Right hindlimb (tissue), 1 donor: ENCODE data around the gene LZTR1.
"Not testable (repeated sequence)": the region's sequence is repeated elsewhere in the genome, so short reads cannot be mapped to it uniquely, and the experiment has no call there.

ENCODE experiments used
- DNase-seq: peaks from one replicate; pipeline ENCODE4 v3.0.0-alpha.2; 2018

Gene LZTR1

GRCh38 chr22:20966883-20967696, 15.0 kb upstream of the LZTR1 start, which contains the start of gene AIFM3:
Gene AIFM3, plus strand, starts transcription at chr22:20967255. Its CDS starts 690 bp downstream, at chr22:20967945.
- no peak for DNase-seq

- DNase-seq: no peak
Measured at GRCh38 chr22:20967697-20968211, 14.3 kb upstream of the LZTR1 start.

- DNase-seq: no peak
Measured at GRCh38 chr22:20968281-20968977, 13.7 kb upstream of the LZTR1 start.

GRCh38 chr22:20970939-20971657, 11.0 kb upstream of the LZTR1 start:
- no peak for DNase-seq

GRCh38 chr22:20972014-20972694, 9.9 kb upstream of the LZTR1 start:
- DNase-seq: not testable (repeated sequence)

- DNase-seq: no peak
Measured at GRCh38 chr22:20972933-20973577, 9.0 kb upstream of the LZTR1 start.

GRCh38 chr22:20973634-20974286, 8.3 kb upstream of the LZTR1 start:
- no peak for DNase-seq

GRCh38 chr22:20974336-20974955, 7.7 kb upstream of the LZTR1 start:
- DNase-seq: no peak

GRCh38 chr22:20975541-20976290, 6.4 kb upstream of the LZTR1 start:
- DNase-seq: no peak

GRCh38 chr22:20976291-20976877, 5.7 kb upstream of the LZTR1 start:
- DNase-seq: no peak

- no peak for DNase-seq
Measured at GRCh38 chr22:20977019-20977418, 5.1 kb upstream of the LZTR1 start.

- no peak for DNase-seq
Measured at GRCh38 chr22:20977516-20978170, 4.5 kb upstream of the LZTR1 start.

- no peak for DNase-seq
Measured at GRCh38 chr22:20978419-20978818, 3.7 kb upstream of the LZTR1 start.

- peak; percentile 64 for DNase-seq
Measured at GRCh38 chr22:20979243-20979809, 2.8 kb upstream of the LZTR1 start.

GRCh38 chr22:20979940-20980453, 2.1 kb upstream of the LZTR1 start:
- no peak for DNase-seq

- DNase-seq: no peak
Measured at GRCh38 chr22:20980523-20980922, 1.6 kb upstream of the LZTR1 start.

- no peak for DNase-seq
Measured at GRCh38 chr22:20980938-20981722, 967 bp upstream of the LZTR1 start.

GRCh38 chr22:20982563-20982882, 426 bp downstream of the LZTR1 start:
- DNase-seq: no peak
